Kidney glomerular epithelial cell (primary cell): ENCODE results near the gene PRKG1.

Source experiments
- DNase-seq: peaks from one replicate; lab custom pipeline; 2025; lab: John Stamatoyannopoulos, UW

PRKG1 gene

DNA sequence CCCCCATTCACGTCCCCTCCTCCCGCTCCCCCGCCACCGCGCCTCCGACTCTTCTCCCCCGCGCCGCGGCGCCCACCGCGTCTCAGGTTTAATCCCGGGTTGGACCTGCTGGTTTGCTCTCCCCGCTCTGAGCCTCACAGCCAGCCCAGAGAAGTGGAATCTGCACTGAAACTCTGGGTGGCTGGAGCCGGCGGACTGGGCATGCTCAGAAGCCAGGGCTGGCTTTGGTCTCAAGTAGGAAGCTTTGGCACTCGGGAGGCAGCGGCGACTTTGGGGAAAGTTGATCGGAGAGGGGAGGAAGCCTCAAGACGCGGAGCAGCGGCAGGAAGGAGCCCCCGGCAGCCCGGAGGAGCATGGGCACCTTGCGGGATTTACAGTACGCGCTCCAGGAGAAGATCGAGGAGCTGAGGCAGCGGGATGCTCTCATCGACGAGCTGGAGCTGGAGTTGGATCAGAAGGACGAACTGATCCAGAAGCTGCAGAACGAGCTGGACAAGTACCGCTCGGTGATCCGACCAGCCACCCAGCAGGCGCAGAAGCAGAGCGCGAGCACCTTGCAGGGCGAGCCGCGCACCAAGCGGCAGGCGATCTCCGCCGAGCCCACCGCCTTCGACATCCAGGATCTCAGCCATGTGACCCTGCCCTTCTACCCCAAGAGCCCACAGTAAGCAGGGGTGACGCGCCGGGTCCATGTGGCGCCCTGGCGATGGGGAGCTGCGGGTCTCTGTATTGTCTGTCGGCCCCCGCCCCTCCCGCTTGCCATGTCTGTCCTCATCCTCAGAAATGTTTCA, at the start of gene PRKG1:
Gene PRKG1, plus strand, starts transcription at position 250 of the 791 bp plus-strand sequence.
- peak; percentile 39 for DNase-seq

DNA sequence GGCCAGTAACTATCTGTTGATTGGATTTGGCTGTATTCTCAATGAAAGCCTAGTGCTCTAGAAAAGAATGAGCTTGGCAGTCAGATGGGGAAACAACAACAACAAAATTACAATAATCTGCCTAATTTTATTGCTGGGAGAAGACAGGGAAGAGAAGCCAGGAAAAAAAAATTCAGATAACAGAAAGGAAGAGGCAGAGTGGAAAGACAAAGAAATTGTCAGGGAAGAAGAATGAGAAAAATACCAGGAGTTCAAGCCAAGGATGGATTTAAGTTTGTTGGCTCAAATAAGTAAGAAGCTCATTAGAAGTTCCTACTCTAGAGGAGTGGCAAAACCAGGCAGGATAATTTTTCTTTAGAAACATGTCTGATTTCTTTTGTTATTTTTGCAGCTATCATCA, 45.9 kb upstream of the PRKG1 start:
- DNase-seq = no peak

DNA sequence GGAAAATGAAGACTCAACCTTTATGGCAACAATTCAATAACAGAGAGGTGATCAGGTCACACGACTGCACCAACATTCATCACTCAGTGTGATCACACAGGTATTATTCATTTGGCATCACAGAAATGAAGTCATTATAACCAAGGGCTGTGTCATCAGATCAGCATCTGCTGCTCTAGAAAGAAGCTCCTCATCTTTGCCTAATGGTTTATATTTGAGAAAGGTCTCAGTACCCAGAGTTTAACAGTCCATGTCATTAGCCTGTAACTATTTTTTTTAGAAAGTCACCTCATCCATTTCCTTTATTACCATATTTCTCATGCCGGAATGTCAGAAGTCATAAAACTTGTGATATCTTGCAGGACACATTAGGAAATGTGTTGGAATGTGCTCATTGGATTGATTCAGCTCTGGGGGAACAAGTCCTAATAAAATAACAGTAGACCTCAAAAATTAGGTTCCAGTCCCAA, 45.1 kb upstream of the PRKG1 start:
- DNase-seq = no peak

GRCh38 chr10:51030480-51030879, 43.8 kb upstream of the PRKG1 start:
- DNase-seq = no peak

DNA sequence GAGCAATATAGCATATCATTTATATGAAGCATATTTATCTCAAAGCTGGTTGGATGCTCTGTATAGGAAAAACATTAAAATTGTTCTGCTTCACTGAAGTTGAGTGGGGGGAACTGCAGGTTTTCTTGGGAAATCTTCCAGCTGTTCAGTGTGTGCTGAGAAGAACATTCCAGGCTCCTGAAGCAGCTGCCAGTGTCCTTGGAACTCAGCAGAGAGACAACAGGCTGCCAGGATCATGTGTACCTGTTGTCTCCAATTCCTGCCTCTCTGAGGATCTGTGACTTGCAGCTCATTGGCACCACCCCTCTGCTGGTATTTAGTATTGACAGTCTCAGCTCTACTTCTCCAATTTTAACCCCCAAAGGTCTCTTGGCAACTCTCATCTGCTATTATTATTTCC, 42.3 kb upstream of the PRKG1 start:
- no peak for DNase-seq

DNA sequence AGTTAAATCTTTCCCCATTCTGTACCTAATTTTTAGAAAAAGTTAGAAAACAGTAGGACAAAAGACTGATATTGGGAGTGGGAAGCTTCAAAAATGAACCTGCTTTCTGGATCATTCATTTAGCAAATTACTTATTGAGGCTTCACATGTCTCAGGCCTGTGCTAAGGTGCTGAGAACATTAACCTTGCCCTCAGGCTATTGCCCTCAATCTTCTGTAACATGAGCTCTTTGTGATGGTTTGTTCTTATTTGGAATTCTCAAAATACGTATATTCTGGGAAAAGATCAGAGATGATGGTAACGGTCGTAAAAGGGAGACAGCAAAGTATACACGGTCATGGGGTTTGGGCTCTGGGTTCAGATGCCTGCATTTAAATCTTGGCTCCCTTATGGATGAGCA, 39.5 kb upstream of the PRKG1 start:
- DNase-seq = no peak

- DNase-seq = no peak
Measured at GRCh38 chr10:51035344-51035743, 38.9 kb upstream of the PRKG1 start.

GRCh38 chr10:51045871-51046270, 28.4 kb upstream of the PRKG1 start:
- DNase-seq = no peak

GRCh38 chr10:51046654-51047053, 27.6 kb upstream of the PRKG1 start:
- DNase-seq = no peak

DNA sequence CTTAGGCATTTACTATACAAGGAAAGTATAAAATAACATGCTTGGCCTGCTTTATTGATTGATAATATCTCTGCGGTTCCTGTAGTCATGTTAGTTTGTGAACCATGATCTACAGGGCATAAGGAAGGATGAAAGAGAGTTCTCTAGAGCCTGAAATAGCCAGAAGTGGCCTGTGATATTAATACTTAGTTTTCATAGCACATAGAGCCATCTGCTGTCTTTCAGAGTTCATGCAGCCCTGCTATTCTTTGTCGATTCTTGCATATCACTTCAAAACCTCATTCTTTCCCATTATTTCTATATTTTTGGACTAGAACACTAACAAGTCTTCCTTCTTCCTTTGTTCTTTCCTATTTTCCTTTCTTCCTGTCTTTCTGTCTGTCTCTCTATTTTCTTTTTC, 26.4 kb upstream of the PRKG1 start:
- no peak for DNase-seq

DNA sequence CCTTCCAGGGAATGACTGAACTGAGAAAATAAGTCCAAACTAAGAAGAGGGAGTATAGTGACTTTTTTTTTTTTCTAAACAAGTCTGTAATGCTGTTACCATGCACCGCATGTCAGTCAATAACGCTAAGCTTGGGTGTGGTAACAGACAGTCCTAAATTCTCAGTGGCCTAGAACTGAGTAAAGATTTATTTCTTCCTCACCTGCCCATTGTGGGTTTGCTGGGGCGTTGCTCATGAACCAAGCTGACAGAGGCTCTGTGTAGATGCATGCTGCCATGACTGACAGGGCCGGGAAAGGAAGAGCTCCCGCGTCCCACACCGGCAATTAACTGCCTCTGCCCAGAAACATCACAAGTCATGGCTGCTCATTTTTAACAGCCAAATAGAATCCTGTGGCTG, 25.5 kb upstream of the PRKG1 start:
- DNase-seq = no peak

DNA sequence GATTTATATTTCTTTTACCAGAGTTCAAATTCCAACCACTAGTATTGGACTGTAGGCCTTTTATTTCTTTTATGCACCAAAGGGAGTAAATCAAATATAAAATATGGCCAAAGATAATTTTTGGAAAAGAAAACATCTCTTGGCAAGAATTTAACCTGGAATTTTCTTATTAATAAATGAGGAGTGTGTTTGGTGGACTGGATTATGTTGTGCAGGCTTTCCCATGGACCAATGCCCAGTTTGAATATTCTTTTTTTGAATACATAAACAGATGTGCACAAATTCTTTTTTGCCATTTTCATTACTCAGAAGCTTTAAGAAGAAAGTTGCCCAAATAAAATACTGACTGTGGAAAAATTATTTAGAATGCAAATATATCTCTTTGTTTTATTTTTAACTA, 22.1 kb upstream of the PRKG1 start:
- no peak for DNase-seq

- no peak for DNase-seq
Measured at GRCh38 chr10:51057925-51058324, 16.4 kb upstream of the PRKG1 start.

GRCh38 chr10:51063166-51063565, 11.1 kb upstream of the PRKG1 start:
- DNase-seq = no peak

GRCh38 chr10:51063659-51064535, 10.4 kb upstream of the PRKG1 start:
- DNase-seq = peak; percentile 65

DNA sequence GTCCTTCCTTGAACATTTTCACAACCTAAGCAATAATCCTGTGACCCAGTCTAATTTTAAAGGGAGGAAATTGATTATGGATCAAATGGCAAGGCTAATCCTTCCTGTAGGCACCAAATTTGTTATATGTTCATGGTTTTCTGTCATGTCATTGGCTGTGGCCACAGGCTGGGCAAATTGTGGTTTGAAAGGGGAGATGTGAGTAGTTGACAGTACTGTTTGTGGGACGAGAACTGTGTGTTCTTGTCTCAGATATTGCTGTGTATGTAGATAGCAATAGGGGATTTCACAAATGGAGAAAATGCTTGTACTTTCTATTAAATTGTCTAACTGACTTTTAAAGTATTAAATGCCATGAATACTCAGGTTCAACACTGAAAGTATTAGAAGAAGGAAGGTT, 8.1 kb upstream of the PRKG1 start:
- no peak for DNase-seq

DNA sequence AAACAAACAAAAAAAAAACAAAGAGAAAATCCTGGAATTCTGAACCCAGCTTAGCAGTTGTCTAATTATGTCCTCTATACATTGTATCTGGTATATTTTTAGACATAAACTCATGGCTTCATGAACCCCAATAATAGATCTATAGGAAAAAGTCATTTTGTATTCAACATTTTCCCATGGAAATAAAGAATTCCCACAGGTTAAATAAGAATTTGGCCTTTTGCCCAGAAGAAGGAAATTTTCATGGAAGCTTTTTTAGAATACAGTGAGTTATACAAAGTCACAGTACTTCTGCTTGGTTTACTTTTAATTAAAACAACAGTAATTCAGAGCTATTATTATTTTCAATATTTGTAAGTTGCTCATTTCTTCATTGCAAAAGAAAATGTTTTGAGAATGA, 2.1 kb upstream of the PRKG1 start:
- no peak for DNase-seq

GRCh38 chr10:51072921-51073434, 1.3 kb upstream of the PRKG1 start:
- DNase-seq = no peak

DNA sequence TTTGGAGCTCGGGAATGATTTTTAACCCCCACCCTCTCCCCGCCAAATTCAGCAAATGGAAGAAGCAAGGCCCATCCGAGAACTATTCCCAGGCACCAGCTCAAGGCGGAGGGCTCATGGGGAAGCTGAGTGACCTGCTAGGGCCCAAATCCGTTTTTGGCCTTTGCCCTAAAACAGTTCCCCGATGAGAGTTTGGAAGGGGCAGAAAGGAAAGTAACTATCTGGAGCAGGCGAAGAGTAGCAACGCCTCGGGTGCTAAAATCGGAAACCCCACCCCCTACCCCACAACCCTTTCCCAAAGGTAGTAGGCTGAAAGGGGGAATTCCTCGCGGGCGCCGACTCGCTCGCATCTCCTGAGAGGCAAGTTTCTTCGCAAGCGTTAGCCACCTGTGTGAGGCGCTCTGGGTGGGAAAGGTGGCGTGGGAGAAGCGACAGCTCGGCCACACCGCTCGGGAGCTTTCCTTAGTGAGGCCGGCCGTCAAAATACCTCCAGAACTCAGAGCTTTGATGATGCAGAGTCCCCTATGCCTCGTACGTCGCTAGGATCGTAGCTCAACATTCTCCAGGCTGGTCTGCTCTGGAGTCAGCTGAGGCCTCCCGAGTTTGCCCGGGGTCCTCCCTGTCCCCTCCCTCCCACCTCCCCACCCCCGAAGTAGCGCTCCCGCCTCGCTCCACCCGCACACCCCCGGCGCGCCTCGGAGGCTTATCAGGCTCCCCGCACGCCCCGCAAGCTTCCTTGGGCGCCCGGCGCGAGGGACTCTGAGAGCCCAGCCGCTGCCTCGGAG, 642 bp upstream of the PRKG1 start:
- DNase-seq = peak; percentile 14

DNA sequence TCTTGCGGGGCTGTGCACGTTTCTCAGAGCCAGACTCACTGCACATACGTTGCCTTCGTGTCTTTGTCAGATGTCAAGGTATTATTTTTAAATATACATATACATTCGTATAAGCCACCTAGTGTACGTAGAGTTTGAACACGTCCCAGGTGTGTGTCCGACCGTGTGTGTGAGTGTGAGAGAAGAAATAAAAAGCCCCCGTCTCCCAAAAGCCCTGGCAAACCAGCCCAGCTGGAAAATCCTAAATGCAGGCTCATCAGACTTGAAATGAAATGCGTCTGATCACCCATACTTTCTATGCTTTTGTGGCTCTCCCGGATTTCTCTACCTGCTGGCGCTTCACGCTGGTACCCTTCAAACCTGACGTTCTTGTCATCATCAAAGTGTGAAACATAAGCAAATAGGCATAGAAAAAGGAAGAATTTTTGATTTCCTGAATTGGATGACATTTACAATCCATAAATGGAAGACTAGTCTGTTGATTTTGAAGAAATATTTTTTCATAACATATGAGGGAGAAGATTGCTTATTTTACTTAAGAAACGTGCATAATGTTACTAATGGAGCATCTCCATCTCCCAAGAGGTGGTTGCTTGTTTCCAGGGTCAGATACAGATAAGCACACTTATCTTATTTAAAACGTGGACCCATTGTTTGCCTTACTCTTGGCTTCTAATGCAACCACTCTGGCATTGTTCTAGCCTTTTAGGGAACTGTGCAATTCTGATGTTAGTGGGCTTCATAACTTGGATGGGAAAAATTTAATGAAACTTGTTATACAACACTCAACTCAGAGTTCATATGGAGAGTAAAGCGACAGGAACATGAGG, 971 bp downstream of the PRKG1 start:
- no peak for DNase-seq

- no peak for DNase-seq
Measured at GRCh38 chr10:51075873-51076229, 1.6 kb downstream of the PRKG1 start.
